Esophagus squamous epithelium (tissue), 5 donors: Measurements from ENCODE around the gene GCNT2. TPM values are rescaled to one million over a fixed set of nuclear protein-coding genes. Genes with fewer than 3 reads are reported as not detected.
"Not testable (repeated sequence)": the region's sequence is repeated elsewhere in the genome, so short reads cannot be mapped to it uniquely, and the experiment has no call there.

Experiments used
- DNase-seq: peaks from one replicate; lab custom pipeline; 2025; lab: John Stamatoyannopoulos, UW
- H3K27ac ChIP-seq, 4 donors: fragments of 200-600 bp; sonication (generic); one replicate each; pipeline ENCODE4 v1.5.1; 2016 to 2019; ENCODE audit warnings: mild to moderate bottlenecking in 1 of 4
- H3K27me3 ChIP-seq, 4 donors: fragments of 200-600 bp; sonication (generic); 1 replicate in 3 of 4; 2 replicates in 1 of 4; pipeline versions ENCODE4 v1.5.1 to v1.6.0; 2017 to 2021; ENCODE audit warnings: antibody characterized with exemption in 1 of 4
- H3K36me3 ChIP-seq, 3 donors: fragments of 200-600 bp; sonication (generic); one replicate each; pipeline ENCODE4 v1.5.1; 2016 to 2019
- H3K4me1 ChIP-seq, 3 donors: fragments of 200-600 bp; sonication (generic); one replicate each; pipeline ENCODE4 v1.5.1; 2017 to 2019
- H3K4me3 ChIP-seq, 4 donors: fragments of 200-600 bp; sonication (generic); 1 replicate in 3 of 4; 2 replicates in 1 of 4; pipeline ENCODE4 v1.5.1; 2016 to 2019; ENCODE audit warnings: mild to moderate bottlenecking in 2 of 4, moderate library complexity in 1 of 4
- H3K9me3 ChIP-seq, 3 donors: fragments of 200-600 bp; sonication (generic); one replicate each; pipeline ENCODE4 v1.5.1; 2016 to 2019
- POLR2A ChIP-seq, 4 donors: fragments of 450-650 bp; IDR thresholded peaks; one replicate each; pipeline ENCODE4 v1.6.1; 2017; ENCODE audit warnings: antibody characterized with exemption in 4 of 4, mild to moderate bottlenecking in 4 of 4, moderate library complexity in 3 of 4
- WGBS, 2 donors: methylation state at CpG; one replicate each; pipeline ENCODE4 v1.1.5; 2018; 5-methylcytosine and 5-hydroxymethylcytosine counted together
- intact Hi-C: fragments of 100-400 bp; cut with DNase I; formaldehyde crosslinking; loops from one replicate; pipeline ENCODE4 v1.15.0; 2022
- total RNA-seq, 4 donors: library from RNA; depleted of rRNA; stranded (reverse); fragments of >200 nt; gene quantifications; one replicate each; pipeline ENCODE4 v1.1.0, GENCODE V29; 2016
- TF ChIP-seq, protein P1 (sequence below), 6 experiments: fragments of 450-650 bp in 4 of 6; fragments of 200-600 bp in 2 of 6; sonication (generic) in 2 of 6; IDR thresholded peaks; one replicate each; pipeline ENCODE4 v1.5.1; 2016 to 2019; ENCODE audit warnings: antibody characterized with exemption in 6 of 6, mild to moderate bottlenecking in 4 of 6, moderate library complexity in 4 of 6
- donor health status: DM: yes; HTN: yes; CAD: no.

Gene GCNT2
- total RNA-seq, 4 donors from 2014 or later = 6.9 to 17.2 (median 8.9) TPM

DNA sequence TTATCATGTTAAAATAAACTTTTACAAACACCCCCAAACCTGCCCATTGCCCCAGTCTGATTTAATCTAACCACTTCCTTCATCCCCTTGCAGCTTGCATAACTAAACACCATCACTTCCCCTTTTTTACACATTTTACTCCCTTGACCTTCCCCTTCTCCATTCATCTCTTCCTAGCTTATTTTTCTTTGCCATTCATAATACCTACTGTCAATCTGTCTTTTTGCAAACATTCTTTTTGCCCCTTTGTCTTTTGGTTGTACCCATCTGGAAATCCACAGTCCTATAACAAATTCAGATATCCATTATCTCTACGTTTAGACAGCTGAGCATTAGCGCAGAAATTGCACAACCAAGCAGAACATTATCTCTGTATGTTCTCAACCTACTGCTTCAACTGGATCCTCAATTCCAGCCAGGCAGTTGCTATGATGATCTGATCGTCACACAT, 122.1 kb downstream of the GCNT2 start:
- DNase-seq = no peak
- 72 to 74% methylated on average over 3 of the region's 3 CpGs for WGBS, 2 donors
- Histone ChIP-seq H3K4me1 (no peaks in the 10 kb centered on the region), H3K27ac (no peak overlapping the region), H3K9me3 (no peaks in the 10 kb centered on the region), H3K27me3 (no peaks in the 10 kb centered on the region), H3K4me3 (no peak overlapping the region), H3K36me3 (no peaks in the 10 kb centered on the region)
- intact Hi-C loops = no loop called here
- TF ChIP-seq, protein P1, sequence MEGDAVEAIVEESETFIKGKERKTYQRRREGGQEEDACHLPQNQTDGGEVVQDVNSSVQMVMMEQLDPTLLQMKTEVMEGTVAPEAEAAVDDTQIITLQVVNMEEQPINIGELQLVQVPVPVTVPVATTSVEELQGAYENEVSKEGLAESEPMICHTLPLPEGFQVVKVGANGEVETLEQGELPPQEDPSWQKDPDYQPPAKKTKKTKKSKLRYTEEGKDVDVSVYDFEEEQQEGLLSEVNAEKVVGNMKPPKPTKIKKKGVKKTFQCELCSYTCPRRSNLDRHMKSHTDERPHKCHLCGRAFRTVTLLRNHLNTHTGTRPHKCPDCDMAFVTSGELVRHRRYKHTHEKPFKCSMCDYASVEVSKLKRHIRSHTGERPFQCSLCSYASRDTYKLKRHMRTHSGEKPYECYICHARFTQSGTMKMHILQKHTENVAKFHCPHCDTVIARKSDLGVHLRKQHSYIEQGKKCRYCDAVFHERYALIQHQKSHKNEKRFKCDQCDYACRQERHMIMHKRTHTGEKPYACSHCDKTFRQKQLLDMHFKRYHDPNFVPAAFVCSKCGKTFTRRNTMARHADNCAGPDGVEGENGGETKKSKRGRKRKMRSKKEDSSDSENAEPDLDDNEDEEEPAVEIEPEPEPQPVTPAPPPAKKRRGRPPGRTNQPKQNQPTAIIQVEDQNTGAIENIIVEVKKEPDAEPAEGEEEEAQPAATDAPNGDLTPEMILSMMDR (IDR thresholded peaks at IDR 0.05) = no peak
- TF ChIP-seq POLR2A (IDR thresholded peaks at IDR 0.05) = no peak

DNA sequence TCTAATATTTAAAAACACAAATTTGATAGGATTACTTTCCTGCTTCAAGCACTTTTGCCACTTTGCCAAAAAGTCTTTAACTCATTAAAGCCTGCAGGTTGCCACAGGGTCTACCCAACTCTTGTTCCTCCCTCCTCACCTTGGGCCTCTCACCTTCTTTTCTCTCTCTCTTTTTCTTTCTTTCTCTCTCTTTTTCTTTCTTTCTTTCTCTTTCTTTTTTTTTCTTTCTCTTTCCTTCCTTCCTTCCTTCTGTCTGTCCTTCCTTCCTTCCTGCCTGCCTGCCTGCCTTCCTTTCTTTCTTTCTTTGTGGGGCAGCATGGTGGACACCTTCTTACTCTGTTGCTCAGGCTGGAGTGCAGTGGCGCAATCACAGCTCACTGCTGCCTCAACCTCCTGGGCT, 123.1 kb downstream of the GCNT2 start:
- Histone ChIP-seq H3K4me3 (no peak overlapping the region), H3K27me3 (no peaks in the 10 kb centered on the region), H3K27ac (no peak overlapping the region), H3K36me3 (no peaks in the 10 kb centered on the region), H3K9me3 (no peaks in the 10 kb centered on the region), H3K4me1 (no peaks in the 10 kb centered on the region)
- intact Hi-C loops = no loop called here
- DNase-seq = no peak
- WGBS, 2 donors = 100% methylated on average over 1 of the region's 1 CpG
- TF ChIP-seq, protein P1 (IDR thresholded peaks at IDR 0.05) = no peak
- TF ChIP-seq POLR2A (IDR thresholded peaks at IDR 0.05) = no peak

DNA sequence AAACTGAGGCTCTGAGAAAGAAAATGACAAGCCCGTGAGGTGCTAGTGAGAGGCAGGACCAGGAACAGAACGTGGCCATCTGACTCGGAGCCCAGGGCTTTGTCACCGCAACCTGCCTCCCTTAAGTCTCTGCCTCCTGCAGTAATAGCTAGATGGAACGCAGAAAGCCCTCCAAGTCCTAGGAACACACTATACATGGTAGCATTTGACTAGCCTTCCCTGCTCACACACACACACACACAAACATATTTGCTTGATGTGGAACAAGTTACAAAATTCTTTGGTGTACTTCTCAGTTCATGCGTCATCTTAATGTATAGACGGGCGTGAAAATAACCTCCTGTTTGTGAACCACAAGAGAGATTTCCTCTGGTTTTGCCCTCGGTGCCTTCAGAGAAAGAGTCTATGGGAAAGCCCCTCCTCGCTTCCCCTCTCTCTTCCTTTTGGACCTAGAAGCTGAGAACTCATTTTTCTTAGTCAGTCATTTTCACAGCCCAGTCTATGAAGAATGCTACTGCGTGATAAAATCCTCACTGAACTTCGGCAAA, 134.4 kb downstream of the GCNT2 start:
- 49 to 65% methylated on average over 12 of the region's 12 CpGs for whole genome bisulfite sequencing, 2 donors
- intact Hi-C loops = no loop called here
- Histone ChIP-seq H3K4me3 (no peak overlapping the region), H3K36me3 (no peaks in the 10 kb centered on the region), H3K9me3 (no peaks in the 10 kb centered on the region), H3K27me3 (peaks cover 0 to 30% (median 0%) of the 10 kb centered on the region in 4 donors), H3K27ac (no peak overlapping the region), H3K4me1 (no peaks in the 10 kb centered on the region)
- DNase-seq = no peak
- TF ChIP-seq POLR2A (IDR thresholded peaks at IDR 0.05) = no peak
- TF ChIP-seq, protein P1 (IDR thresholded peaks at IDR 0.05) = no peak

DNA sequence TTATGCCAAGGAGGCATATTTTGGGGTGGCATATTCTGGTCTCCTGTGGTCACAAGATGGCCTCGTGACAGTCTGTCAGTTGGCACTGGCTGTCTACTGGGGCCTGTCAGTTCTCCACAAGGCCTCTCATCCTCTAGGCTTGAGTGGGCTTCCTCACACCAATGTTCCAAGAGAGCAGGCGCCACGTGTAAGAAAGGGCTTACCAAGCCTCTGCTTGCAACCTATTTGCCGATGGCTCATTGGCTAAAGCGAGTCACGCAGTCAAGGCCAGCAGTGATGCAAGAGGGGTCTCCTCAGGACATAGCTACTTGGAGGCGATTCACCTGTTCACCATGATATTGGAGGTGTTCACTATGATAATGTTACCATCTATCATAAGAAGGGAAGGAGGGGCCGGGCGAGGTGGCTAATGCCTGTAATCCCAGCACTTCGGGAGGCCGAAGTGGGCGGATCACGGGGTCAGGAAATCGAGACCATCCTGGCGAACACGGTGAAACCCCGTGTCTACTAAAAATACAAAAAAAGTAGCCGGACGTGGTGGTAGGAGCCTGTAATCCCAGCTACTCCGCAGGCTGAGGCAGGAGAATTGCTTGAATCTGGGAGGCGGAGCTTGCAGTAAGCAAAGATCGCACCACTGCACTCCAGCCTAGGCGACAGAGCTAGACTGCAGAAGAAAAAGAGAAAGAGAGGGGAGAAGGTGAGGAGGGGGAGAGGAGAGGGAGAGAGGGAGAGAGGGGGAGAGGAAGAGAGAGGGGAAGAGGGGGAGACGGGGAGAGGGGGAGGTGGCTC, 138.0 kb downstream of the GCNT2 start:
- peaks cover 0 to 22% (median 0%) of the 10 kb centered on the region in 4 donors for H3K27me3 ChIP-seq
- no peak for TF ChIP-seq POLR2A (IDR thresholded peaks at IDR 0.05)
- TF ChIP-seq, protein P1 (IDR thresholded peaks at IDR 0.05) = no peak
- H3K9me3 ChIP-seq = no peaks in the 10 kb centered on the region
- no peaks in the 10 kb centered on the region for H3K4me1 ChIP-seq
- peak overlapping the region; percentile 22 to 53 (median 32) for H3K4me3 ChIP-seq
- intact Hi-C loops = no loop called here
- 72 to 81% methylated on average over 18 to 23 of the region's 24 CpGs for WGBS, 2 donors
- DNase-seq = no peak
- no peaks in the 10 kb centered on the region for H3K36me3 ChIP-seq
- H3K27ac ChIP-seq = peak overlapping the region in 2 of 4 donors; percentile 7 to 58

DNA sequence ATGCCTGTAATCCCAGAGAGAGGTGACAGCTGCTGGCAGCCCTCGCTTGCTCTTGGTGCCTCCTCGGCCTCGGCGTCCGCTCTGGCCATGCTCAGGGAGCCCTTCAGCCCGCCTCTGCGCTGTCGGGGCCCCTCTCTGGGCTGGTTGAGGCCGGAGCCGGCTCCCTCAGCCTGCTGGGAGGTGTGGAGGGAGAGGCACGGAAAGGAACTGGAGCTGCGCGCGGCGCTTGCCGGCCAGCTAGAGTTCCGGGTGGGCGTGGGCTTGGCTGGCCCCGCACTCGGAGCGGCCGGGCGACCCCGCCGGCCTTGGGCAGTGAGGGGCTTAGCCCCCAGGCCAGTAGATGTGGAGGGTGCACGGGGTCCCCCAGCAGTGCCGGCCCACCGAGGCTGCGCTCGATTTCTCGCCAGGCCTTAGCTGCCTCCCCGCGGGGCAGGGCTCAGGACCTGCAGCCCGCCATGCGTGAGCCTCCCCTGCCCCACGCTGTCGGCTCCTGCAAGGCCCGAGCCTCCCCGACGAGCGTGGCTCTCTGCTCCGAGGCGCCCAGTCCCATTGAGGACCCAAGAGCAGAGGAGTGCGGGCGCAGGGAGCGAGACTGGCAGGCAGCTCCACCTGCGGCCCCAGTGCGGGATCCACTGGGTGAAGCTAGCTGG, 138.7 kb downstream of the GCNT2 start:
- DNase-seq = no peak
- H3K27ac ChIP-seq = peak overlapping the region in 2 of 4 donors; percentile 7 to 58
- peaks cover 0 to 15% (median 0%) of the 10 kb centered on the region in 4 donors for H3K27me3 ChIP-seq
- WGBS, 2 donors = 36 to 91% methylated on average over 4 to 7 of the region's 48 CpGs
- intact Hi-C loops = no loop called here
- TF ChIP-seq, protein P1 (IDR thresholded peaks at IDR 0.05) = no peak
- no peak for TF ChIP-seq POLR2A (IDR thresholded peaks at IDR 0.05)
- H3K4me3 ChIP-seq = peak overlapping the region; percentile 22 to 53 (median 32)
- H3K36me3 ChIP-seq = no peaks in the 10 kb centered on the region
- H3K4me1 ChIP-seq = no peaks in the 10 kb centered on the region
- H3K9me3 ChIP-seq = no peaks in the 10 kb centered on the region

DNA sequence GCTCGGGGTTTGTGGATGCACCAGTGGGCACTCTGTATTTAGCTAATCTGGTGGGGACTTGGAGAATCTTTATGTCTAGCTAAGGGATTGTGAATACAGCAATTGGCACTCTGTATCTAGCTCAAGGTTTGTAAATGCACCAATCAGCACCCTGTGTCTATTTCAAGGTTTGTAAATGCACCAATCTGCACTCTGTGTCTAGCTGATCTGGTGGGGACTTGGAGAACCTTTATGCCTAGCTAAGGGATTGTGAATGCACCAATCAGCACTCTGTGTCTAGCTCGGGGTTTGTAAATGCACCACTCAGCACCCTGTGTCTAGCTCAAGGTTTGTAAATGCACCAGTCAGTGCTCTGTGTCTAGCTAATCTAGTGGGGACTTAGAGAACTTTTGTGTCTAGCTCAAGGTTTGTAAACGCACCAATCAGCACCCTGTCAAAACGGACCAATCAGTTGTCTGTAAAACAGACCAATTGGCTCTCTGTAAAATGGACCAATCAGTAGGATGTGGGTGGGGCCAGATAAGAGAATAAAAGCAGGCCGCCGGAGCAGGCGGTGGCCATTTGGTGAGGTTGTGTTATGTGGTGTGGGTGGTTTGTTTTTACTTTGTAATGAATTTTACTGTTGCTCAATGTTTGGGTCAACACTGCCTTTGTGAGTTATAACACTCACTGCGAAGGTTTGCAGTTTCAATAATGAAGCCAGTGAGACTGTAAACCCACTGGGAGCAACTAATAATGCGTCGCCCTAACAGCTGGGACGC, 139.5 kb downstream of the GCNT2 start:
- H3K36me3 ChIP-seq, DNase-seq, intact Hi-C loops, H3K9me3 ChIP-seq, H3K27ac ChIP-seq, H3K4me1 ChIP-seq, H3K27me3 ChIP-seq: not testable (repeated sequence)
- H3K4me3 ChIP-seq = peak overlapping the region in 1 of 4 donors; percentile 53
- WGBS, 2 donors = 88 to 95% methylated on average over 10 of the region's 11 CpGs
